ENCODE results near the gene AHDC1. TPM values are rescaled to one million over a fixed set of nuclear protein-coding genes. Genes with fewer than 3 reads are reported as not detected.

Gene AHDC1
- total and polyA plus RNA-seq, 2 donors (not counting 3 experiments of a cell fraction or from before 2014, with no cell fraction given): 7.0 to 32.1 TPM

GRCh38 chr1:27525296-27526272, 78.4 kb downstream of the AHDC1 start:
- H3K4me3 ChIP-seq (replicated peaks in 1 of 3; ENCODE audit: insufficient read depth in 1 of 3, low read depth in 1 of 3, low read length in 3 of 3): no peak overlapping the region
- no peak for FAIRE-seq
- peaks cover 3 to 5% of the 10 kb centered on the region in 2 experiments for H3K27me3 ChIP-seq (ENCODE audit: control insufficient read depth in 2 of 2, insufficient read depth in 2 of 2, low read length in 2 of 2)
- H3K9me3 ChIP-seq (replicated peaks; ENCODE audit: control insufficient read depth, insufficient read depth, low read length): no peaks in the 10 kb centered on the region
- dilution Hi-C loops (cut with MboI; ENCODE audit: extremely low pct_ligation_motif_present, low sequenced_read_pairs): no loop called here
- no peaks in the 10 kb centered on the region for H3K79me2 ChIP-seq (ENCODE audit: control insufficient read depth, insufficient read depth, low read length)
- no peaks in the 10 kb centered on the region for H4K20me1 ChIP-seq (replicated peaks; ENCODE audit: control insufficient read depth, extremely low read depth, insufficient read depth, low read length)
- H2AFZ ChIP-seq (ENCODE audit: low read depth, low read length): no peak overlapping the region
- no peaks in the 10 kb centered on the region for H3K9me1 ChIP-seq (replicated peaks; ENCODE audit: control insufficient read depth, extremely low read depth, insufficient read depth, low read length)
- H3K4me2 ChIP-seq (ENCODE audit: insufficient read depth, low read length): no peak overlapping the region
- ChIA-PET CTCF (interaction anchor here (1.1 to 1.8 kb wide), 3 partner anchors 9 to 109 kb away, joined by 3 to 5 read pairs (median 4); no protein-coding TSS in a partner anchor), POLR2A (no interaction called here)
- no peak for DNase-seq (ENCODE audit: low read depth, low spot score)
- no TSS peak for BruUV-seq (replicated peaks)
- no peak for TF ChIP-seq GATA2 (IDR thresholded peaks at IDR 0.05; ENCODE audit: insufficient read depth, insufficient read length, low read depth, low read length)
- TF ChIP-seq MYC (IDR thresholded peaks at IDR 0.05; ENCODE audit: low read depth, low read length): no peak
- no peak for TF ChIP-seq JUN (IDR thresholded peaks at IDR 0.05; ENCODE audit: borderline replicate concordance, insufficient read depth, insufficient read length, low read depth)
- no peak for TF ChIP-seq POLR2A (IDR thresholded peaks at IDR 0.05; ENCODE audit: low read depth, low read length)
- TF ChIP-seq POLR2AphosphoS5 (IDR thresholded peaks at IDR 0.05; ENCODE audit: insufficient read depth, low read depth, low read length): no peak
- TF ChIP-seq EZH2 (IDR thresholded peaks at IDR 0.05; ENCODE audit: borderline replicate concordance, low read depth, low read length, severe bottlenecking): no peak
- no peak for TF ChIP-seq CTCF (IDR thresholded peaks at IDR 0.05; ENCODE audit: extremely low read depth in 1 of 2, insufficient read depth in 1 of 2, low read depth in 1 of 2, low read length in 2 of 2)
- no peak for TF ChIP-seq MAX (IDR thresholded peaks at IDR 0.05; ENCODE audit: insufficient read depth, insufficient read length)
- no peak for TF ChIP-seq FOS (IDR thresholded peaks at IDR 0.05; ENCODE audit: borderline replicate concordance, insufficient read depth, low read length)
- intact Hi-C loops (cut with micrococcal nuclease): loop anchor here (5.0 kb wide), 1 partner anchor 108 kb away; no protein-coding TSS in a partner anchor
- H3K27ac ChIP-seq (ENCODE audit: insufficient read depth, low read depth, low read length): no peak overlapping the region
- no peak overlapping the region for H3K9ac ChIP-seq (replicated peaks; ENCODE audit: extremely low read depth, insufficient read depth, low read length)
- H3K4me1 ChIP-seq (ENCODE audit: control insufficient read depth, extremely low read depth, insufficient read depth, low read length): peaks cover 22% of the 10 kb centered on the region
- H3K36me3 ChIP-seq (ENCODE audit: control insufficient read depth in 2 of 2, extremely low read depth in 1 of 2, insufficient read depth in 2 of 2, low read length in 2 of 2): no peaks in the 10 kb centered on the region
